ENCODE data around the gene TVP23C.

Gene TVP23C

GRCh38 chr17:15465045-15465701 lies 98.1 kb downstream of the TVP23C start:
- no peak for DNase-seq (ENCODE audit: low read depth in 2 of 2)

GRCh38 chr17:15464231-15464985 lies 98.9 kb downstream of the TVP23C start:
- no peak for DNase-seq (ENCODE audit: low read depth in 2 of 2)

DNA sequence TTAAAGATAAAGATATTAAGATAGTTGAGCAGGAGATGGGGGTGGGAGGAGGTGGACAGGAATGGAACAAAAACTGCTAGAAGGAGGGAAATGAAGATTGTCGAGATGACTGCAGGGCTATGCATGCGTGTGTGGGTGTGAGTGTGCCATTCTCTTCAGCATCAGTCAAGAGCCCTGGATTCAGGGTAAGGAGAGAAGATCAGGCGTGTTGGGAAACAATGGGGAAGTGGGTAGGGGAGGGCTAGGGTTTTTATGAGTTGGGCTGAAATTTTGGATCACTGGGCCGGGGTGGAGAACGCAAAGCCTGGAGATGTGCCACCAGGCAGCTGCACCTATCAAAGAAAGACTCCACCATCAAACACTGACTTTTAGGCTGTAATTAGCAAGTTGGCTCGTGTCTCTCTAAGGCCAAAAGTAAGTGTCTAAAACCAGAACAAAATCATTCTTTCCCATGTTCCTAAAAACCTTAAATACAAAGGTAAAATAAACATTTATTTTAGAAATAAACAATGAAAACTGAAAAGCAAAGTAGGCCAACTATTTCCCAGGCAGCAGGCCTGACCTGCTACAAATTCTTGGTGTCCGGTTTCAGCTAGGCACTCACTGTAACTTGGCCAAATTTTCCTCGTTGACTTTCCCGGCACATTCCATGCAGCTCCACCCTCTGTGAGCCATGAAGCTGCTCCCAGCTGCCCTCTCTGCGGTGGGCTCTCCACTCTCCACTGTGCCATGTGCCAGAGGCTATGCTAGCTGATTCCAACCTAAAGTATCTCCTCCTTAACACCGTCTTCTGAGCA lies 100.1 kb downstream of the TVP23C start:
- peak; percentile 55 to 58 for DNase-seq (ENCODE audit: low read depth in 2 of 2)

DNA sequence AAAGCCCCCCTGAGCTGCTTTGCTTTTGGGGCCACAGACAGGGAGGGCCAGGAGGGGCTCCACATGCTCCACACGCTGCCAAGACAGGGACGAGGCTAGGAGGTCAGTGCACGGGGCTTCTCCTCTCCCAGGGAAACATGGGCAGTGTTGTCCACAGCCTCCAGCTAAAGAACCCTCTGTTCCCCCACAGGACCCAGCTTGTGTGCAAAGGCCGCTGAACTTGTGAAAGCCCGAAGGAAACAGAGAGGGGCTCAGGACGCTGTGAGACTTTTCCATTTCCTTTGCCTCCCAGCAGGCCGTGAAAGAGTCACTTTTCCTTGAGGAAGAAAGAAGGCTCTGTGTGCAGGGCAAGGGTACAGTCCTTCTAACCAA lies 105.6 kb downstream of the TVP23C start:
- DNase-seq (ENCODE audit: low read depth in 2 of 2), result no peak

- peak; percentile 96 for DNase-seq (ENCODE audit: low read depth in 2 of 2)
Measured at GRCh38 chr17:15456972-15457722, 106.1 kb downstream of the TVP23C start.

GRCh38 chr17:15456496-15456895 lies 106.8 kb downstream of the TVP23C start:
- DNase-seq (ENCODE audit: low read depth in 2 of 2), result no peak

- no peak for DNase-seq (ENCODE audit: low read depth in 2 of 2)
Measured at GRCh38 chr17:15454346-15454745, 108.9 kb downstream of the TVP23C start.

DNA sequence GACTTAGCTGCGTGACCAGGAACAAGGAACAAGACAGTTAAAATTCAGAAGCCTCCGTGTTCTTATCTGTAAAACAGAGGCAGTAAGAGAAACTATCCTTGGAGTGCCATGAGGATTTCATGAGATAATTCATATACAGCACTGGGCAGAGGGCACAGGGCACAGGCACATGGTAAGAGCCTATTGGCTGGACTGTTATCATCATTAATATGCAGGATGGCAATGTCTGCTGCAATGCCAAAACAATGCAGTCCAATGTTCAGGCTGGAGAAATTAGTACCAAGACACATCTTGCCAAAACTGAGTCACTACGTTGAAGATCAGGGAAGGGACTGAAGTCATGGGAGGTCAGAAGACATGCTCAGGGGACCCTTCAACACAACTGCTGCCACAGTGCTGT lies 109.5 kb downstream of the TVP23C start:
- DNase-seq (ENCODE audit: low read depth in 2 of 2), result no peak

DNA sequence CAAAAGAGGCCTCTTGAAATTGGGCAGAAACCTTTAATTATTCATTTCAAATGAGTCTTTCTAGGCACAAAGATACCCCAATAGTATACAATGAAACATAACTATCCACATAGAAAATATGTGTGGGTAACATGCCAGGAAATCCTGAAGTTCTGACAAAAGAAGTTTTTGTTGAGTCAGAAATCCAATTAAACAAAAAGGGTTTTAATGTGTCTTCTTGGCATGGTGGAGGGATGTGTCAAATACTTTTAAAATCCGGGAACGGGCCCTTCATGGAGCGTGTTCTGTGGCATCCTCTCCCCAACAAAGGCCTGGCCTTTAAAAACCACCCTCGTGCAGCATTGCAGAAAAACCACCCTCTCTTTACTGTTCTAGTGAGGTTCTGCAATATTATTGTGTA lies 110.0 kb downstream of the TVP23C start:
- DNase-seq (ENCODE audit: low read depth in 2 of 2), result no peak

GRCh38 chr17:15452746-15453145 lies 110.5 kb downstream of the TVP23C start:
- no peak for DNase-seq (ENCODE audit: low read depth in 2 of 2)

All from fibroblast of skin of left quadriceps (primary cell).